ENCODE data around the gene TUBA8.

The TUBA8 gene

DNA sequence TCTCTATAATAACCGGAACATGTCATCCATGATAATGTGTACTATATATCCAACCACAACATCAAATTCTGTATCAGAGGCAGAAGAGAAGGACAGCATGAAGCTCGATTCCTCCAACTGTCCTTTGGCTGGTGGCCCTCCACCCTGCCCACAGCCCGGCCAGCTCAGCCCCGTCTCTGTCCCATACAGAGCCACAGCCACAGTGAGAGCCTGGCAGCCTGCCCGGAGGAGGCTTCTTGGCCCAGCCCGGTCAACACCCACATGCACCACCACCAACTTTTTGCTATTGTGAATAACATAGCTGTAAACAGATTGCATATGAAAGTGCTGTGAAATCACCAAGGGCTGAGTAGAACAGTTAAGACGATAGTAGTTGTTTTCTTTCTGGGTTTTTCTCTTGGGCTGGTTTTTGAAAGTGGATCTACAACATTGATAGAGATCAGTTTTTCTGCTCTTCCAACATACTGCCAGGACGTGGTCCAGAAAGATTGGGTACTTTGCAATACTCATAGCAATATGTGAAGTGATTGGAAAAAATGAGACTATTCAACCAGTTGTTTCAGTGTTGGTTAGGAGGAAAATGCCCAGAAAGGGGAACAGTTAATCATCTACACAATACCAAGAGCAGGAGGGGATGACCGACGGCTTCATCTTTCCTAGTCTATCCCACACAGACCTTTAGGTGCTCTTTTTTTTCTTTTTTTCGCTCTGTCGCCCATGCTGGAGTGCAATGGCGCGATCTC lies 6.9 kb upstream of the TUBA8 start:
- TF ChIP-seq RAD21 (IDR thresholded peaks at IDR 0.05; ENCODE audit: low read depth) (no peak), TAF1 (IDR thresholded peaks at IDR 0.05; ENCODE audit: low read depth) (no peak), CEBPB (IDR thresholded peaks at IDR 0.05) (no peak), EGR1 (IDR thresholded peaks at IDR 0.05) (no peak), NFIC (IDR thresholded peaks at IDR 0.05) (no peak), ZBTB7A (IDR thresholded peaks at IDR 0.05; ENCODE audit: low read depth) (no peak), TCF12 (IDR thresholded peaks at IDR 0.05; ENCODE audit: low read depth) (no peak), YY1 (IDR thresholded peaks at IDR 0.05; ENCODE audit: low read depth) (no peak)
- TF ChIP-seq, protein P1, sequence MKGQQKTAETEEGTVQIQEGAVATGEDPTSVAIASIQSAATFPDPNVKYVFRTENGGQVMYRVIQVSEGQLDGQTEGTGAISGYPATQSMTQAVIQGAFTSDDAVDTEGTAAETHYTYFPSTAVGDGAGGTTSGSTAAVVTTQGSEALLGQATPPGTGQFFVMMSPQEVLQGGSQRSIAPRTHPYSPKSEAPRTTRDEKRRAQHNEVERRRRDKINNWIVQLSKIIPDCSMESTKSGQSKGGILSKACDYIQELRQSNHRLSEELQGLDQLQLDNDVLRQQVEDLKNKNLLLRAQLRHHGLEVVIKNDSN (IDR thresholded peaks at IDR 0.05), result no peak
- TF ChIP-seq, protein P2, sequence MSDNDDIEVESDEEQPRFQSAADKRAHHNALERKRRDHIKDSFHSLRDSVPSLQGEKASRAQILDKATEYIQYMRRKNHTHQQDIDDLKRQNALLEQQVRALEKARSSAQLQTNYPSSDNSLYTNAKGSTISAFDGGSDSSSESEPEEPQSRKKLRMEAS (IDR thresholded peaks at IDR 0.05), result no peak
- TF ChIP-seq, protein P3, sequence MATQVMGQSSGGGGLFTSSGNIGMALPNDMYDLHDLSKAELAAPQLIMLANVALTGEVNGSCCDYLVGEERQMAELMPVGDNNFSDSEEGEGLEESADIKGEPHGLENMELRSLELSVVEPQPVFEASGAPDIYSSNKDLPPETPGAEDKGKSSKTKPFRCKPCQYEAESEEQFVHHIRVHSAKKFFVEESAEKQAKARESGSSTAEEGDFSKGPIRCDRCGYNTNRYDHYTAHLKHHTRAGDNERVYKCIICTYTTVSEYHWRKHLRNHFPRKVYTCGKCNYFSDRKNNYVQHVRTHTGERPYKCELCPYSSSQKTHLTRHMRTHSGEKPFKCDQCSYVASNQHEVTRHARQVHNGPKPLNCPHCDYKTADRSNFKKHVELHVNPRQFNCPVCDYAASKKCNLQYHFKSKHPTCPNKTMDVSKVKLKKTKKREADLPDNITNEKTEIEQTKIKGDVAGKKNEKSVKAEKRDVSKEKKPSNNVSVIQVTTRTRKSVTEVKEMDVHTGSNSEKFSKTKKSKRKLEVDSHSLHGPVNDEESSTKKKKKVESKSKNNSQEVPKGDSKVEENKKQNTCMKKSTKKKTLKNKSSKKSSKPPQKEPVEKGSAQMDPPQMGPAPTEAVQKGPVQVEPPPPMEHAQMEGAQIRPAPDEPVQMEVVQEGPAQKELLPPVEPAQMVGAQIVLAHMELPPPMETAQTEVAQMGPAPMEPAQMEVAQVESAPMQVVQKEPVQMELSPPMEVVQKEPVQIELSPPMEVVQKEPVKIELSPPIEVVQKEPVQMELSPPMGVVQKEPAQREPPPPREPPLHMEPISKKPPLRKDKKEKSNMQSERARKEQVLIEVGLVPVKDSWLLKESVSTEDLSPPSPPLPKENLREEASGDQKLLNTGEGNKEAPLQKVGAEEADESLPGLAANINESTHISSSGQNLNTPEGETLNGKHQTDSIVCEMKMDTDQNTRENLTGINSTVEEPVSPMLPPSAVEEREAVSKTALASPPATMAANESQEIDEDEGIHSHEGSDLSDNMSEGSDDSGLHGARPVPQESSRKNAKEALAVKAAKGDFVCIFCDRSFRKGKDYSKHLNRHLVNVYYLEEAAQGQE (IDR thresholded peaks at IDR 0.05; ENCODE audit: low read depth), result no peak

DNA sequence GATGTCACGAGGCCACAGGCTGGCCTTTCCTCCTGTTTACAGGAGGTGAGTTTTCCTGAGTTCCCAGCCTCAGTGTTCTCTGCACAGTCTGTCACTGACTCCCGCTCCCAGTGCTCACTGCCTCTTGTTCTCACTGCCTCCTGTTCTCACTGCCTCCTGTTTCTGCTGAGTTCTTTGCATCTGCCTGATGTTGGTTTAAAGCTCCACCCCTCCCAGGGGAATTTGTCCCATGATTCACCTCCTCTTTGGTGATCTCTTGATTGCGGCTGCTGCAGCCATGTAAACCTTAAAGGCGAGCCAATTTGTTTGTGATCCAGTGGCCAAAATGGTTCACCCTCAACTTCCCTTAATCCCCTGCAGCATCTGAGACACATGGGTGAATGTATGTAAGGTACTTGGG lies 6.0 kb upstream of the TUBA8 start:
- TF ChIP-seq NFIC (IDR thresholded peaks at IDR 0.05) (no peak), YY1 (IDR thresholded peaks at IDR 0.05; ENCODE audit: low read depth) (no peak), TCF12 (IDR thresholded peaks at IDR 0.05; ENCODE audit: low read depth) (no peak), RAD21 (IDR thresholded peaks at IDR 0.05; ENCODE audit: low read depth) (no peak), CEBPB (IDR thresholded peaks at IDR 0.05) (no peak), TAF1 (IDR thresholded peaks at IDR 0.05; ENCODE audit: low read depth) (no peak)
- TF ChIP-seq, protein P2 (IDR thresholded peaks at IDR 0.05), result no peak
- TF ChIP-seq, protein P3 (IDR thresholded peaks at IDR 0.05; ENCODE audit: low read depth), result no peak

DNA sequence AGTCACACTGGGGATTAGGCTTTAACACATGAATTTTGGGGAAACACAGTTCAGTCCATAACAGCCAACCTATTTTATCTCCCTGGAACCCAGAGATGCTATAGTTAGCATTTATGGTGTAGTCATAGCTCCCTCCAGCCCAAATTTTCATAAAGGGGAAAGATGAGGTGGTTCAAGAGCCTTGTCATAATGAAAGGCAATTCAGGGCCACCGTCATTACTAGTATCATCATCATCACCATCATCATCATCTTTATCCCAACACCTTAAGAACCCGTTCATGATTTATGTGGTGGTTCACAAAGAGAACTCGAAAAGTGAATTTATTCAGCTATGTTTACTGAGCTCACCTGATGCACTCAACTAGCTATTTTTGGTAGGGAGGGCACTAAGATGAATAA lies 2.4 kb upstream of the TUBA8 start:
- TF ChIP-seq, protein P1 (IDR thresholded peaks at IDR 0.05), result no peak

DNA sequence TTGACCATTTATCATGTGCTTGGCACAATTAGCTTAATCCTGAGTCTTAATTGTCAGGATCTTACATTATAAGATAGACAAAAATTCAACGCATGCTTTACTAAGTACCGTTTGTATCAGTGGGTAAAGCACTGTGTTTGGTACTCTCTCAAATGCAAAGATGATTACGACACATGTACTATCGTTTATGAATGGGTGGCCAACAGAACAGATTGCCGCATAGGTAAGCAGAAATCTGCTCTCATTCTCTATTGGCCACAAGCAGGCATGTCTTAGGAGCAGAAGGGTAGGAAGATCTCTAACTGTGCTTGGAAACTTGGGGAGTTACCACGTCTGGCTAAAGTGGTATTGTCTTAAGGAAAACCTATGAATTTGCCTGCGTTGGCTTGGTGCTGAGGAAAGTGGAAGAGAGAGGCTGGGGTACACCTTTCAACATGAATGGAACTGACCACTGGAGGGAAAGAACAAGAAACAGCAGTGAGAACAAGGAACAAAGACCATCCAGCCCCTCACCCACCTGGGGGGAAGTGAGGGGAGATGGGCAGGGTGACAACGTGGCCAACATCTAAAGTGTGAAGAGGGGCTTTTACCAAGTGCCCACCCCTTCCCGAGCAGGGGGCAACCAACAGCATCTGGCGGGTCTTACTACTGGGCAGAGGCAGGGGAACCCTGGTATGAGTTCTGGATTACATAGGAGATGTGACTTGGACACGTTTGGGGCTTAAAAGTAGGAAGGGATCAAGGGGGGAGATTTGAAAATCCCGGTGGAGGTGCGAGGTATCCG lies 1.0 kb upstream of the TUBA8 start:
- TF ChIP-seq CEBPB (IDR thresholded peaks at IDR 0.05) (no peak), FOXM1 (IDR thresholded peaks at IDR 0.05; ENCODE audit: borderline replicate concordance, low read depth) (no peak), RAD21 (IDR thresholded peaks at IDR 0.05; ENCODE audit: low read depth) (no peak), TAF1 (IDR thresholded peaks at IDR 0.05; ENCODE audit: low read depth) (no peak)
- TF ChIP-seq, protein P3 (IDR thresholded peaks at IDR 0.05; ENCODE audit: low read depth), result no peak
- TF ChIP-seq, protein P1 (IDR thresholded peaks at IDR 0.05), result no peak
